Measurements from ENCODE around the gene GARIN5B. TPM values are rescaled to one million over a fixed set of nuclear protein-coding genes. Genes with fewer than 3 reads are reported as not detected.

GARIN5B gene
- total and polyA plus RNA-seq, 2 of the 13 experiments (the other 11 are each of a cell fraction or from before 2014, with no cell fraction given) = not detected

GRCh38 chr19:55387736-55388497, 24.9 kb upstream of the GARIN5B start:
- Histone ChIP-seq H3K27me3 (ENCODE audit: control insufficient read depth in 1 of 2, insufficient read depth in 2 of 2, low read length in 2 of 2) (no peaks in the 10 kb centered on the region; a peak in 1 of 5 replicates), H3K4me3 (replicated peaks in 1 of 3; ENCODE audit: insufficient read depth in 1 of 3, low read depth in 2 of 3, low read length in 3 of 3) (peak overlapping the region; percentile 86 to 100 (median 89)), H4K20me1 (ENCODE audit: insufficient read depth, low read length) (peaks cover 48% of the 10 kb centered on the region), H3K9ac (ENCODE audit: insufficient read depth, low read depth, low read length) (peak overlapping the region; percentile 96), H3K27ac (ENCODE audit: extremely low read length, insufficient read depth, low read length) (no peak overlapping the region), H3K9me3 (ENCODE audit: low read length) (no peaks in the 10 kb centered on the region), H3K36me3 (replicated peaks in 1 of 2; ENCODE audit: control insufficient read depth in 1 of 2, insufficient read depth in 2 of 2, low read length in 2 of 2) (peaks cover 16 to 35% of the 10 kb centered on the region in 2 experiments), H2AFZ (ENCODE audit: low read length) (no peak overlapping the region), H3K4me2 (ENCODE audit: low read depth, low read length) (peak overlapping the region; percentile 96), H3K4me1 (ENCODE audit: insufficient read depth, low read length) (peaks cover 47% of the 10 kb centered on the region), H3K79me2 (ENCODE audit: insufficient read depth, low read length) (peaks cover 30% of the 10 kb centered on the region)
- TF ChIP-seq TOPORS (CRISPR knock-in tag; IDR thresholded peaks at IDR 0.05) (0 out of 2 replicates have a peak, but pooled peaks have one; percentile 54), RBFOX2 (IDR thresholded peaks at IDR 0.05; ENCODE audit: low read depth, low read length) (peak; percentile 52), GMEB1 (CRISPR knock-in tag; IDR thresholded peaks at IDR 0.05; ENCODE audit: borderline replicate concordance) (no peak), ARID2 (CRISPR knock-in tag; IDR thresholded peaks at IDR 0.05; ENCODE audit: borderline replicate concordance) (peak; percentile 65; the same call in 1 of the 2 replicates), ZNF180 (CRISPR knock-in tag; IDR thresholded peaks at IDR 0.05; ENCODE audit: borderline replicate concordance, low read depth) (no peak), AGO2 (optimal IDR thresholded peaks at IDR 0.05; ENCODE audit: low read depth, low read length) (peak; percentile 72), ZNF746 (CRISPR knock-in tag; IDR thresholded peaks at IDR 0.05) (0 out of 2 replicates have a peak, but pooled peaks have one; percentile 22)
- TF ChIP-seq, protein P1, sequence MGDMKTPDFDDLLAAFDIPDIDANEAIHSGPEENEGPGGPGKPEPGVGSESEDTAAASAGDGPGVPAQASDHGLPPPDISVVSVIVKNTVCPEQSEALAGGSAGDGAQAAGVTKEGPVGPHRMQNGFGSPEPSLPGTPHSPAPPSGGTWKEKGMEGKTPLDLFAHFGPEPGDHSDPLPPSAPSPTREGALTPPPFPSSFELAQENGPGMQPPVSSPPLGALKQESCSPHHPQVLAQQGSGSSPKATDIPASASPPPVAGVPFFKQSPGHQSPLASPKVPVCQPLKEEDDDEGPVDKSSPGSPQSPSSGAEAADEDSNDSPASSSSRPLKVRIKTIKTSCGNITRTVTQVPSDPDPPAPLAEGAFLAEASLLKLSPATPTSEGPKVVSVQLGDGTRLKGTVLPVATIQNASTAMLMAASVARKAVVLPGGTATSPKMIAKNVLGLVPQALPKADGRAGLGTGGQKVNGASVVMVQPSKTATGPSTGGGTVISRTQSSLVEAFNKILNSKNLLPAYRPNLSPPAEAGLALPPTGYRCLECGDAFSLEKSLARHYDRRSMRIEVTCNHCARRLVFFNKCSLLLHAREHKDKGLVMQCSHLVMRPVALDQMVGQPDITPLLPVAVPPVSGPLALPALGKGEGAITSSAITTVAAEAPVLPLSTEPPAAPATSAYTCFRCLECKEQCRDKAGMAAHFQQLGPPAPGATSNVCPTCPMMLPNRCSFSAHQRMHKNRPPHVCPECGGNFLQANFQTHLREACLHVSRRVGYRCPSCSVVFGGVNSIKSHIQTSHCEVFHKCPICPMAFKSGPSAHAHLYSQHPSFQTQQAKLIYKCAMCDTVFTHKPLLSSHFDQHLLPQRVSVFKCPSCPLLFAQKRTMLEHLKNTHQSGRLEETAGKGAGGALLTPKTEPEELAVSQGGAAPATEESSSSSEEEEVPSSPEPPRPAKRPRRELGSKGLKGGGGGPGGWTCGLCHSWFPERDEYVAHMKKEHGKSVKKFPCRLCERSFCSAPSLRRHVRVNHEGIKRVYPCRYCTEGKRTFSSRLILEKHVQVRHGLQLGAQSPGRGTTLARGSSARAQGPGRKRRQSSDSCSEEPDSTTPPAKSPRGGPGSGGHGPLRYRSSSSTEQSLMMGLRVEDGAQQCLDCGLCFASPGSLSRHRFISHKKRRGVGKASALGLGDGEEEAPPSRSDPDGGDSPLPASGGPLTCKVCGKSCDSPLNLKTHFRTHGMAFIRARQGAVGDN (CRISPR knock-in tag; IDR thresholded peaks at IDR 0.05) = peak; percentile 8; the same call in 1 of the 2 replicates
- TF ChIP-seq, protein P2, sequence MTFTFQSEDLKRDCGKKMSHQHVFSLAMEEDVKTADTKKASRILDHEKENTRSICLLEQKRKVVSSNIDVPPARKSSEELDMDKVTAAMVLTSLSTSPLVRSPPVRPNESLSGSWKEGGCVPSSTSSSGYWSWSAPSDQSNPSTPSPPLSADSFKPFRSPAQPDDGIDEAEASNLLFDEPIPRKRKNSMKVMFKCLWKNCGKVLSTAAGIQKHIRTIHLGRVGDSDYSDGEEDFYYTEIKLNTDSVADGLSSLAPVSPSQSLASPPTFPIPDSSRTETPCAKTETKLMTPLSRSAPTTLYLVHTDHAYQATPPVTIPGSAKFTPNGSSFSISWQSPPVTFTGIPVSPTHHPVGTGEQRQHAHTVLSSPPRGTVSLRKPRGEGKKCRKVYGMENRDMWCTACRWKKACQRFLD (CRISPR knock-in tag; IDR thresholded peaks at IDR 0.05; ENCODE audit: borderline replicate concordance) = no peak
- in situ Hi-C loops (cut with HindIII; ENCODE audit: extremely low pct_ligation_motif_present, low pct_unique_long_range_greater_than_20kb) (no loop called here), intact Hi-C loops (cut with micrococcal nuclease; ENCODE audit: unreplicated experiment) (loop anchor here (5.0 kb wide), 1 partner anchor 56 kb away; no protein-coding TSS in a partner anchor)
- FAIRE-seq (no peak), DNase-seq (ENCODE audit: low spot score) (no peak), ATAC-seq (no peak)
- POLR2A ChIA-PET = interaction anchor here (1.4 to 9.7 kb wide), 8 partner anchors 12 to 129 kb away, joined by 3 to 62 read pairs (median 6); partner anchors contain the start of genes HSPBP1, KMT5C and UBE2S
- CTCF ChIA-PET (ENCODE audit: low intra/inter-chr PET ratio, low total read pairs) = no interaction called here
- WGBS (ENCODE audit: low lambda C conversion rate) = 95% methylated on average over 22 of the region's 24 CpGs
- BruUV-seq (replicated peaks) = no TSS peak
